SHP77 treated with DMSO at 0.1 percent for 48 hours (cell line): ENCODE data around the gene MUC5AC.
"Not testable (repeated sequence)": the region's sequence is repeated elsewhere in the genome, so short reads cannot be mapped to it uniquely, and the experiment has no call there.

Experiments
- DNase-seq: peaks from one replicate; lab custom pipeline; 2025; lab: John Stamatoyannopoulos, UW

MUC5AC gene

DNA sequence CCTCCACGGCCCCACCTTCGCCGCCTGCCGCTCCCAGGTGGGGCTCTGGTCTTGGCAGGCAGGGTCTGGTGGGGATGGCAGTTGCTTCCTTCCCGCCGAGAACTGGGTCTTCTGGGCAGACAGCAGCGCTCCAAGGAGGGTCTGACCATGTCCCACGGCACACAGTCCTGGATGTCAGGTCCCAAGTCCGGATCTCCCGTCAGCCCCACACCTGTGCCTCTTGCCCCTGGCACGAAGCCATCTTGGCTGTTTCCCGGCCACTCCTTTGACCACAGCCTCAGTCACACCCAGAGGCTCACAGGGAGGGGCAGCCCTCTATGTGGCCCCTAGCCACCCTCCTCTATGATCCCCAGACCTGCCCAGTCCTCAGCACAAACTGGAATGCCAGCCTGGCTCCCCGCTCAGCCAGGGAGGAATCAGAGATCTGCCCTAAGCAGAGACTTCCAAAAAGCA lies 79.4 kb downstream of the MUC5AC start:
- DNase-seq, result no peak

DNA sequence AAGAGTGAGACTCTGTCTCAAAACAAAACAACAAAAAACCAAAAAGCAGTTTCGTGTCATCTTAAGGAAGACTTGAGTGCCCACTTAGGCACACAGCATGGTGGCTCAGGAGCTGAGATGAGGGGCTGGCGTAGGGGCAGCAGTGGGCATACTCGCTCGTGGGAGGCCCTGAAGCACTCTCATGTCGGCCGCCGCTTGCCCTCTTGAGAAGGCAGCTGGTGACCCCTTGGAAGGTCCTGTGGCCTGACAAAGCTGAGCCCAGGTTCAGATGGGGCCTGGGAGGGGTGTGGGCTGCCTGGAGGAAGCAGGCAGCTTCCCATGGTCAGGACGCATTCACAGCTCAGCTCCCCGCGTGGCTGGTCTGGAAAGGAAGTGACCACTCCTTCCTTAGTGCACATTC lies 80.1 kb downstream of the MUC5AC start:
- no peak for DNase-seq

DNA sequence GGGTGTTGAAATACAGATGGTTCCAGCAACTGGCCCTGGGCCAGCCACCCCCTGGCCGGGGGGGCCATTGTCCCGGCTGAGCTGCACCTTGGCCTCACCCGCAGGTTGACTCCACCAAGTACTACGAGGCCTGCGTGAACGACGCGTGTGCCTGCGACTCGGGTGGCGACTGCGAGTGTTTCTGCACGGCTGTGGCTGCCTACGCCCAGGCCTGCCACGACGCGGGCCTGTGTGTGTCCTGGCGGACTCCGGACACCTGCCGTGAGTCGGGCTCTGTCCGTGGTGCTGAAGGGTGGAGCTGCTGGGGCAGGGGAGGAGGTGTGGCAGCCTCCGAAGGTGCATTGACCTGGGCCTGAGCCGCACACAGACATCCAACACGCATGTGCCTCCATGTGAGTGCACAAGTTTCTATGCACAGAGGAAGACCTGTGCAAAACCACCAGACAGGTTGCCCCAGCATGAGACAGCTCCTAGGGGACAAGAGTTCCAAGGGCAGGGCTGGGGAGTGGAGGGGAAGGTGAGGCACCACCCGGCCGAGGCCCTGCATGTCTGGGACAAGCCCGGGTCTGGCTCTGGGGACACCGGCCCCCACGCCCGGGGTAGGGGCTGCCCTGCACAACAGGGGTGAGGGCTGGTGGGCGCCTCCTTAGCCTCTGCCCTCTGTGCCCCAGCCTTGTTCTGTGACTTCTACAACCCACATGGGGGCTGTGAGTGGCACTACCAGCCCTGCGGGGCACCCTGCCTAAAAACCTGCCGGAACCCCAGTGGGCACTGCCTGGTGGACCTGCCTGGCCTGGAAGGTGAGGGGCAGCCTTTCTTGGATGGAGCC lies 81.2 kb downstream of the MUC5AC start:
- DNase-seq, result no peak

- DNase-seq, result no peak
Measured at GRCh38 chr11:1239596-1240205, 81.9 kb downstream of the MUC5AC start.

GRCh38 chr11:1240771-1241170 lies 83.0 kb downstream of the MUC5AC start:
- no peak for DNase-seq

DNA sequence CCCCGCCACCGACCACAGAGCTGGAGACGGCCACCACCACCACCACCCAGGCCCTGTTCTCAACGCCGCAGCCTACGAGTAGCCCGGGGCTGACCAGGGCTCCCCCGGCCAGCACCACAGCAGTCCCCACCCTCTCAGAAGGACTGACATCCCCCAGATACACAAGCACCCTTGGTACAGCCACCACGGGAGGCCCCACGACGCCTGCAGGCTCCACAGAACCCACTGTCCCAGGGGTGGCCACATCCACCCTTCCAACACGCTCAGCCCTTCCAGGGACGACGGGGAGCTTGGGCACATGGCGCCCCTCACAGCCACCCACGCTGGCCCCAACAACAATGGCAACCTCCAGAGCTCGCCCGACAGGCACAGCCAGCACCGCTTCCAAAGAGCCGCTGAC lies 84.0 kb downstream of the MUC5AC start:
- DNase-seq, result no peak

GRCh38 chr11:1242289-1242688 lies 84.5 kb downstream of the MUC5AC start:
- no peak for DNase-seq

DNA sequence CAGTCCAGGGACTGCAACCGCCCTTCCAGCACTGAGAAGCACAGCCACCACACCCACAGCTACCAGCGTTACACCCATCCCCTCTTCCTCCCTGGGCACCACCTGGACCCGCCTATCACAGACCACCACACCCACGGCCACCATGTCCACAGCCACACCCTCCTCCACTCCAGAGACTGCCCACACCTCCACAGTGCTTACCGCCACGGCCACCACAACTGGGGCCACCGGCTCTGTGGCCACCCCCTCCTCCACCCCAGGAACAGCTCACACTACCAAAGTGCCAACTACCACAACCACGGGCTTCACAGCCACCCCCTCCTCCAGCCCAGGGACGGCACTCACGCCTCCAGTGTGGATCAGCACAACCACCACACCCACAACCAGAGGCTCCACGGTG lies 85.0 kb downstream of the MUC5AC start:
- DNase-seq, result not testable (repeated sequence)

DNA sequence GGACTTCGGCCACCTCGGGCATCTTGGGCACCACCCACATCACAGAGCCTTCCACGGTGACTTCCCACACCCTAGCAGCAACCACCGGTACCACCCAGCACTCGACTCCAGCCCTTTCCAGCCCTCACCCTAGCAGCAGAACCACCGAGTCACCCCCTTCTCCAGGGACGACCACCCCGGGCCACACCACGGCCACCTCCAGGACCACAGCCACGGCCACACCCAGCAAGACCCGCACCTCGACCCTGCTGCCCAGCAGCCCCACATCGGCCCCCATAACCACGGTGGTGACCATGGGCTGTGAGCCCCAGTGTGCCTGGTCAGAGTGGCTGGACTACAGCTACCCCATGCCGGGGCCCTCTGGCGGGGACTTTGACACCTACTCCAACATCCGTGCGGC lies 85.8 kb downstream of the MUC5AC start:
- DNase-seq, result not testable (repeated sequence)

- DNase-seq, result not testable (repeated sequence)
Measured at GRCh38 chr11:1244557-1244956, 86.8 kb downstream of the MUC5AC start.

GRCh38 chr11:1245717-1246116 lies 88.0 kb downstream of the MUC5AC start:
- DNase-seq, result not testable (repeated sequence)

DNA sequence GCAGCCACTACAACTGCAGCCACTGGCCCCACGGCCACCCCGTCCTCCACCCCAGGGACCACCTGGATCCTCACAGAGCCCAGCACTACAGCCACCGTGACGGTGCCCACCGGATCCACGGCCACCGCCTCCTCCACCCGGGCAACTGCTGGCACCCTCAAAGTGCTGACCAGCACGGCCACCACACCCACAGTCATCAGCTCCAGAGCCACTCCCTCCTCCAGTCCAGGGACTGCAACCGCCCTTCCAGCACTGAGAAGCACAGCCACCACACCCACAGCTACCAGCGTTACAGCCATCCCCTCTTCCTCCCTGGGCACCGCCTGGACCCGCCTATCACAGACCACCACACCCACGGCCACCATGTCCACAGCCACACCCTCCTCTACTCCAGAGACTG lies 88.5 kb downstream of the MUC5AC start:
- not testable (repeated sequence) for DNase-seq

GRCh38 chr11:1247026-1247425 lies 89.3 kb downstream of the MUC5AC start:
- DNase-seq, result not testable (repeated sequence)

- not testable (repeated sequence) for DNase-seq
Measured at GRCh38 chr11:1248951-1249350, 91.2 kb downstream of the MUC5AC start.

DNA sequence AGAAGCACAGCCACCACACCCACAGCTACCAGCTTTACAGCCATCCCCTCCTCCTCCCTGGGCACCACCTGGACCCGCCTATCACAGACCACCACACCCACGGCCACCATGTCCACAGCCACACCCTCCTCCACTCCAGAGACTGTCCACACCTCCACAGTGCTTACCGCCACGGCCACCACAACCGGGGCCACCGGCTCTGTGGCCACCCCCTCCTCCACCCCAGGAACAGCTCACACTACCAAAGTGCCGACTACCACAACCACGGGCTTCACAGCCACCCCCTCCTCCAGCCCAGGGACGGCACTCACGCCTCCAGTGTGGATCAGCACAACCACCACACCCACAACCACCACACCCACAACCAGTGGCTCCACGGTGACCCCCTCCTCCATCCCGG lies 92.7 kb downstream of the MUC5AC start:
- DNase-seq, result not testable (repeated sequence)
